Measurements from ENCODE around the gene DBI.
"Not testable (repeated sequence)": the region's sequence is repeated elsewhere in the genome, so short reads cannot be mapped to it uniquely, and the experiment has no call there.

DBI gene

DNA sequence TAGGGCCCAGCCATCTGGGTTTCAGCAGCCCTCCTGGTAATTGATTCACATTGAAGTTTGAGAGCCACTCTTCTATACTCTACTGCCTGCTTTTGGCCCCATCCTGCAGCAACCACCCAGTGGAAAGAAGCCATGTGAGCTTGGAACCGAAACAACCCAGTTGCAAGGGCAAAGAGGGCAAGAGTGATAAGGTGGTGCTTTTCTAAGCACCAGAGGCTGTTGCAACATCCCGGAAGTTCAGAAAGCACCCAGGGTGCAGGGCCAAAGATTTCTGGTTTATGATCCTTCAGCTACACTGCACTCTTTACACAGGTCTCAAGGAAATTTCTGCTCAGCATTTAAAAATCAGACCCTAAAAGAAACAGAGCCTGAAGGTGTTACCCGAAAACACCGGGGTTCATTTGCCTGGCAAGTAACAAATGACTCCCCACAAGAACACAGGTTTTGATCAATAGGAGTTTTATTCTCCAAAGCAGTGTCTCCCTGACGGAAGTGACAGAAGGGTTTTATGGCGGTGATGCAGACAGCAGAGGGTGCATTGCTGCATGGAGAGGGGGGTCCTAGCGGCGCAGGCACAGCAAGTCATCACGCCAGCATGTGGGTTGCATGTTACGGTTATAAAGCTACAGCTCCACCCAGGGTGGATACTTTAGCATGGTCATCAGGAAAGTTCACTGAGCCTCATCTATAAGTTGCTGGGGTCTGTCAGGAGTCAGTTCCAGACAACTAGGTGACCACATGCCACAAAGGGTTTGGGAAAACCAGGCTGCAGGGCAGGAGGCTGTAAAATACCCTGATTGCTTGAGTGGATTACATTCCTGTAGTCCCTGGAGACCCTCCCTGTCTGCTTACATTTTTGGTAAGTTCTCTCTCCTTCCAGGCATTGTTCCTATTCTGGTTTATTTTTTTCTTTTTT, 36.1 kb downstream of the DBI start:
- DNase-seq = no peak

DNA sequence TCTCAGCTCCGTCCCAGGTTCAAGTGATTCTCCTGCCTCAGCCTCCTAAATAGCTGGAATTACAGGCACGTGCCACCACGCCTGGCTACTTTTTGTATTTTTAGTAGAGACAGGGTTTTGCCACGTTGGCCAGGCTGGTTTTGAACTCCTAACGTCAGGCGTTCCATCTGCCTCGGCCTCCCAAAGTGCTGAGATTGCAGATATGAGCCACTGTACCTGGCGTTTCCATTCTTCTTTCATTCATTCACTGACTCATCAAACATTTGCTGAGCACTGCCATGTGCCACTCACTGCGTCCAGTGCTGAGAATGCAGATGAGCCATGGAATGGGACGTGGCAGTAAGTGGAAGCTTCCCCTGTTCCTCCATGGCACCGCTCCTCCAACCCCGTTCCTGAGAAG, 36.8 kb downstream of the DBI start:
- DNase-seq = not testable (repeated sequence)

DNA sequence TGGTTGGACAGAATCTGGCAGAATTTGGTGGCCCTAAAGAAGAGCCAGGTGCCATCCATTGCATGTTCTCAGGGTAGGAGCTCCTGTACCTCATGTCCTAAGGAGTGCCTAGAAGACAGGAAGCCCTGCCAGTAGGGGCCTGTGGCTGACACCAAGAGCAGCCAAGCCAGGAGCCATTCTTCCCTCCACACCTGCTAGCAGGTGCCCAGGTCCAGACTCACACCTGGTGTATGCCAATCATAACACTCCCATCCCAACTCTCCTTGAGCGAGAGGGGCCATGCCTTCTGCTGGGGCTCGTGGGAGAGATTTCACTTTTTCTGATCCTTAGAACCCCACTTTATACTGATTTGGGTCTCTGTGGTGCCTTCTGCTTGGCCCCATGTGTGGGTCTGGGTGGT, 38.4 kb downstream of the DBI start:
- DNase-seq = no peak

DNA sequence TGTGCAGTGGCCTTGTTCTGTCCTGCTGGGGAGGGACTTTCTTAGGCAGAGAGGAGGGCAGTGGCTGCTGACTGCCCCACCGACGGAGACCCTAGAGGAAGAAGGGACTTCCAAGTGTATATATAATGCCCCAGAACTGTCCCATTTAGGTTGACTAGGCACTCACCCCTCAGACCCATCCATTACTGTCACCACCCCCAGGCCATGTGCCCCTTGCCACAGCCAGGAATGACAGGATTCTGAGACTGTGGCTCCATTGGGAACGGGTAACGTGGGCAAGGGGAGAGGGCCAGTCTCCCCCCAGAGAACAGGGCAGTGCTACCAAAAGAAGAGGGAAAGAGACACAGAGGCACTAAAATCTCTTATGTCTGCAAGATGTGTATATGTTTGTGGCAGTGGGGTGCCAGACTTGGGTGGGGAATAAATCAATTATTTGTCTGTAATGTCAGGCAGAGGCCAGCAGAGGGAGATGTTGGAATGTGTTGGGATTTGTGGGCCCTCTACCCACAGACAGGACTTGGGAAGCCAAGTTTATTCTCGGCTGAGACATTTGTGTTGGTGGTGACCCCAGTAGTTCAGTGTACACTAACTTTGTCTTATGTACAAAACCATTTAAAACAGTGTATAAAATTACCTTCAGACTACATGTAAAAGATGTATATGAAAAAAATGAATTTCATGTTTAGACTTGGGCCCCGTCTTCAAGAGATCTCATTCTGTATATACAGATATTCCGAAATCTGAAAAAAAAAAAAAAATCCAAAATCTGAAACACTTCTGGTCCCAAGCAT, 40.8 kb downstream of the DBI start:
- DNase-seq = no peak

DNA sequence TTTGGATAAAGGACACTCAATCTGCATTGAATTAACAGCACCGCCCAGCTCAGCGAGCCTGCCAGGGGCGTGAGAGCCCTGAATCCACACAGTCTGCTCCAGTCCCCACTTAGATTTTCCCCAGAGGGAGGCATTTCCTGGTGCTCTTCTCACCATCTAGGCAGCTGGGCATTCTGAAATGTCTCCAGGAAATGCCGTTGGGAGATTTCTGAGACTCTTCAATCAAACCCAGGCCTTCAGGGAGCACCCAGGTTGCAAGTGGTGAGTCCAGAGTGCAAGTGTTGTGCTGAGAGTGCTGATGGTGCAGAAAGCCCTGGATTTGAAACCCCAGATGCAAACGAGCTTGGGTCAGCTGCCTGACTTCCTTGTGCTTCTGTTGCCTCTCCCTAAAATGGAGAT, 41.4 kb downstream of the DBI start:
- DNase-seq = no peak

GRCh38 chr2:119409506-119409905, 42.7 kb downstream of the DBI start:
- no peak for DNase-seq

DNA sequence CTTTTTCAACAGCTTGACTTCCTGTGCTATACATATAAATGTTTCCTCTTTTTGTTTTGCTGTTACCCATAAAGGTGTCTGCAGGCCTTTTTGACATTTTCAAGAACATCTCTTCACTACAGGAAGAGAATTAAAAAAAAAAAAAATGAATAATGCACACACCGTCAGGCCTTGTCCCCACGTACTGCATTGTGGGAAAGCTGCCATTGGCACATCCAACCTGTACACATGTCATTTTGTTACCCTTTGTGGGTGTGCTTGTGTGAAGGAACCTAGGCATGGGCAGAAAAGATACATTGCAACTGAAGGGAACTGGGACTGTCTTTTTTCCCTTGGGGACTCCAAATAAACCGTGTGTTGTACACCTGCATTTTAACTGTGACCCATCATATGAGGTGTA, 48.1 kb downstream of the DBI start:
- DNase-seq = no peak

- DNase-seq = no peak
Measured at GRCh38 chr2:119415630-119416029, 48.9 kb downstream of the DBI start.

GRCh38 chr2:119416299-119416923, 49.6 kb downstream of the DBI start:
- DNase-seq = no peak

GRCh38 chr2:119417908-119418307, 51.1 kb downstream of the DBI start:
- no peak for DNase-seq

- DNase-seq = no peak
Measured at GRCh38 chr2:119419065-119419464, 52.3 kb downstream of the DBI start.

GRCh38 chr2:119419803-119420508, 53.2 kb downstream of the DBI start:
- no peak for DNase-seq

DNA sequence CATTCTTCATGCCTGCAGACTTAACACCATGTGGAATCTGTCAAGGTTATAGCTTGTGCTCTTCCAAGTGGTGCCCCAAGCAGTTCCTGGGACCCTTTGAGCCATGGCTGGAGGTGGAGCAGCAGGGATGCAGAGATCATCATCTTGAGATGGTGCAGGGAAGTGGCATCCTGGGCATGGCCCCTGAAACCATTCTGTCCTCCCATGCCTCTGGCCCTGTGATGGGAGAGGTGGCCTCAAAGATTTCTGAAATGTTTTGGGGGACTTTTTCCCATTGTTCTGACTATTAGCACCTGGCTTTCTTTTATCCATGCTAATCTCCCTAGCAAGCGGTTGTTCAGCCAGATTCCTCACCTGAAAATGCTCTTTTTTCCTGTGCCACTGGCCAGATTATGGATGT, 54.5 kb downstream of the DBI start:
- no peak for DNase-seq

DNA sequence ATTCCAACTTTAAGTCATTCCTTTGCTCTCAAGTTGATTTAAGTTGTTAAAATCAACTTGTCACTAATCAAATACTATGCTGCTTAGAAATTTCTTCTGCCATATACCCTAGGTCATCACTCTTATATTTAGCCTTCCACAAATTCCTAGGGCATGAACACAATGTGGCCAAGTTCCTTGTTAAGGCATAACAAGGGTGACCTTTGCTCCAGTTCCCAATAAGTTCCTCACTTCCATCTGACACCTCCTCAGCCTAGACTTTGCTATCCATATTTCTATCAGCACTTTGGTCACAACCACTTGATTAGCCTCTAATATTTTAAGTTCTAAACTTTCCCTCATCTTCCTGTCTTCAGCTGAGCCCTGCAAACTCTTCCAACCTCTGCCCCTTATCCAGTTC, 55.0 kb downstream of the DBI start:
- no peak for DNase-seq
